Astrocyte (in vitro differentiated cells and primary cell): ENCODE results near the gene TPO. TPM values are rescaled to one million over a fixed set of nuclear protein-coding genes. Genes with fewer than 3 reads are reported as not detected.
"Not testable (repeated sequence)": the region's sequence is repeated elsewhere in the genome, so short reads cannot be mapped to it uniquely, and the experiment has no call there.

Experiments used
- DNase-seq: peaks from one replicate; pipeline ENCODE4 v3.0.0-alpha.2; 2010; ENCODE audit warnings: low read depth
- FAIRE-seq: peaks from 2 replicates; lab custom pipeline; 2011; peaks lifted over from hg19 to GRCh38; lab: Jason Lieb, UNC
- H2AFZ ChIP-seq: 2 replicates; pipeline ENCODE4 v1.6.0; 2012; ENCODE audit warnings: low read depth, low read length, inconsistent platforms
- H3K27ac ChIP-seq: 2 replicates; pipeline ENCODE4 v1.5.1; 2011; ENCODE audit warnings: low read depth, low read length, inconsistent platforms
- H3K27me3 ChIP-seq: 2 replicates; pipeline ENCODE4 v1.6.0; 2011; ENCODE audit warnings: low read length, inconsistent platforms; ENCODE audit not compliant: insufficient read depth
- H3K36me3 ChIP-seq: 2 replicates; pipeline ENCODE4 v1.5.1; 2011; ENCODE audit warnings: low read length, inconsistent platforms; ENCODE audit not compliant: insufficient read depth
- H3K4me1 ChIP-seq: 2 replicates; pipeline ENCODE4 v1.5.1; 2011; ENCODE audit warnings: low read length, inconsistent platforms; ENCODE audit not compliant: insufficient read depth
- H3K4me2 ChIP-seq: 2 replicates; pipeline ENCODE4 v1.6.0; 2012; ENCODE audit warnings: low read length, inconsistent platforms
- H3K4me3 ChIP-seq: 2 replicates; pipeline ENCODE4 v1.5.1; 2011; ENCODE audit warnings: low read depth, mild to moderate bottlenecking, low read length, inconsistent platforms; ENCODE audit not compliant: insufficient read depth
- H3K79me2 ChIP-seq: 2 replicates; pipeline ENCODE4 v1.6.0; 2012; ENCODE audit warnings: mild to moderate bottlenecking, low read length, inconsistent platforms; ENCODE audit not compliant: insufficient read depth
- H3K9ac ChIP-seq: 2 replicates; pipeline ENCODE4 v1.6.0; 2012; ENCODE audit warnings: mild to moderate bottlenecking, low read length, inconsistent platforms
- H3K9me3 ChIP-seq: 2 replicates; pipeline ENCODE4 v1.5.1; 2012; ENCODE audit warnings: low read depth, mild to moderate bottlenecking, low read length, inconsistent platforms; ENCODE audit not compliant: insufficient read depth
- H4K20me1 ChIP-seq: 2 replicates; pipeline ENCODE4 v1.6.0; 2012; ENCODE audit warnings: low read length, inconsistent platforms; ENCODE audit not compliant: insufficient read depth
- H3K27ac Mint-ChIP-seq: one replicate; pipeline ENCODE4 v1.8.0; 2021; ENCODE audit warnings: mild to moderate bottlenecking, mixed read lengths; ENCODE audit not compliant: unreplicated experiment
- H3K27me3 Mint-ChIP-seq: one replicate; pipeline ENCODE4 v1.8.0; 2021; ENCODE audit warnings: low read depth, mixed read lengths; ENCODE audit not compliant: unreplicated experiment
- H3K36me3 Mint-ChIP-seq: one replicate; pipeline ENCODE4 v1.8.0; 2021; ENCODE audit warnings: low read depth, mixed read lengths; ENCODE audit not compliant: unreplicated experiment
- H3K4me1 Mint-ChIP-seq: one replicate; pipeline ENCODE4 v1.8.0; 2021; ENCODE audit warnings: low read depth, mixed read lengths; ENCODE audit not compliant: unreplicated experiment
- H3K4me3 Mint-ChIP-seq: one replicate; pipeline ENCODE4 v1.8.0; 2021; ENCODE audit warnings: mild to moderate bottlenecking, moderate library complexity, mixed read lengths; ENCODE audit not compliant: unreplicated experiment
- H3K9me3 Mint-ChIP-seq: one replicate; pipeline ENCODE4 v1.8.0; 2021; ENCODE audit warnings: mild to moderate bottlenecking, mixed read lengths; ENCODE audit not compliant: unreplicated experiment
- EZH2 ChIP-seq: IDR thresholded peaks from 2 replicates; pipeline ENCODE4 v1.6.1; 2012; ENCODE audit warnings: mild to moderate bottlenecking, low read length, inconsistent platforms; ENCODE audit not compliant: insufficient read depth
- total RNA-seq: library from RNA; stranded (reverse); gene quantifications from 2 replicates; pipeline ENCODE4 v1.2.1, GENCODE V29; 2021
- TF ChIP-seq, protein P1 (sequence below): IDR thresholded peaks from 2 replicates; pipeline ENCODE4 v1.5.1; 2011; ENCODE audit warnings: low read depth, mild to moderate bottlenecking, inconsistent platforms, low read length, moderate library complexity; ENCODE audit not compliant: insufficient read depth

Gene TPO
- total RNA-seq, 1 donor from 2014 or later, result not detected

DNA sequence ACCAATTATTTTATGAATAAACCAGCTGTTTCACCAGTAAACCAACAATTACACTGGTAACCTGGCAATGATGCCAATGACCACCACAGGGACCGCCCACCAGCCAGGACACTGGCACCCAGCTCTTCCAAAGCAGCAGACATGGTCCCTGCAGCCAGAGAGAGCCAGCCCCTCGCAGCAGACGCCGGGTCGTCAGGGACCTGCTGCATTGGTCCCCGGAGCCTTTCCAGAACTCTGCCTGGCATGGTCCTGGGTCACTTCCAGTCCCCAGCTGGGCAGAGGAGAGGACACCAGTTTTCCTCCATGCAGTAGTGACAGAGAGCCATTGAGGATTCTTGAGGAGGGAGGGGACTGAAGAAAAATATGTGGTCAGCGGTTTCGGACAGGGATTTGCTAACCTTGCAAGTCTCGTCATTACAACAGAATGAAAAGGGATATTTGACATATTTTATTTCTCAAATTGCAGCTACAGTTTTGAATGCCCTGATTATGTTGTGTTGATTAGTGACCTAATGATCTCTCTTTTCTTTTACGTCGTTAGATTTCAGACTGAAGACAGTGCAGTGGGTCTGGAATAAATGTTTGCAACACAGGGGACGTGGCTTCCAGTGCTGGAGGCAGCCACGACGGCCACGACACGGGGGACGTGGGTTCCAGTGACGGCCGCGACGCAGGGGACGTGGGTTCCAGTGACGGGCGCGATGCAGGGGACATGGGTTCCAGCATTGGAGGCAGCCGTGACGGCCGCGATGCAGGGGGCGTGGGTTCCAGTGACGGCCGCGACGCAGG lies 154.5 kb downstream of the TPO start:
- H3K4me1 ChIP-seq, result peaks cover 11% of the 10 kb centered on the region
- Mint-ChIP-seq H3K4me3 (no peak overlapping the region), H3K4me1 (peaks cover 10% of the 10 kb centered on the region), H3K27me3 (peaks cover 5% of the 10 kb centered on the region), H3K36me3 (peaks cover 2% of the 10 kb centered on the region), H3K27ac (no peak overlapping the region), H3K9me3 (peaks cover 9% of the 10 kb centered on the region)
- H3K4me2 ChIP-seq, result no peak overlapping the region
- H3K9ac ChIP-seq, result no peak overlapping the region
- H3K27me3 ChIP-seq, result no peaks in the 10 kb centered on the region
- TF ChIP-seq EZH2, result no peak
- TF ChIP-seq, protein P1, sequence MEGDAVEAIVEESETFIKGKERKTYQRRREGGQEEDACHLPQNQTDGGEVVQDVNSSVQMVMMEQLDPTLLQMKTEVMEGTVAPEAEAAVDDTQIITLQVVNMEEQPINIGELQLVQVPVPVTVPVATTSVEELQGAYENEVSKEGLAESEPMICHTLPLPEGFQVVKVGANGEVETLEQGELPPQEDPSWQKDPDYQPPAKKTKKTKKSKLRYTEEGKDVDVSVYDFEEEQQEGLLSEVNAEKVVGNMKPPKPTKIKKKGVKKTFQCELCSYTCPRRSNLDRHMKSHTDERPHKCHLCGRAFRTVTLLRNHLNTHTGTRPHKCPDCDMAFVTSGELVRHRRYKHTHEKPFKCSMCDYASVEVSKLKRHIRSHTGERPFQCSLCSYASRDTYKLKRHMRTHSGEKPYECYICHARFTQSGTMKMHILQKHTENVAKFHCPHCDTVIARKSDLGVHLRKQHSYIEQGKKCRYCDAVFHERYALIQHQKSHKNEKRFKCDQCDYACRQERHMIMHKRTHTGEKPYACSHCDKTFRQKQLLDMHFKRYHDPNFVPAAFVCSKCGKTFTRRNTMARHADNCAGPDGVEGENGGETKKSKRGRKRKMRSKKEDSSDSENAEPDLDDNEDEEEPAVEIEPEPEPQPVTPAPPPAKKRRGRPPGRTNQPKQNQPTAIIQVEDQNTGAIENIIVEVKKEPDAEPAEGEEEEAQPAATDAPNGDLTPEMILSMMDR, result no peak
- no peaks in the 10 kb centered on the region for H3K9me3 ChIP-seq
- DNase-seq, result no peak
- no peak for FAIRE-seq
- H3K27ac ChIP-seq, result no peak overlapping the region
- no peaks in the 10 kb centered on the region for H4K20me1 ChIP-seq
- no peaks in the 10 kb centered on the region for H3K79me2 ChIP-seq
- H3K4me3 ChIP-seq, result no peak overlapping the region
- no peaks in the 10 kb centered on the region for H3K36me3 ChIP-seq
- no peak overlapping the region for H2AFZ ChIP-seq

DNA sequence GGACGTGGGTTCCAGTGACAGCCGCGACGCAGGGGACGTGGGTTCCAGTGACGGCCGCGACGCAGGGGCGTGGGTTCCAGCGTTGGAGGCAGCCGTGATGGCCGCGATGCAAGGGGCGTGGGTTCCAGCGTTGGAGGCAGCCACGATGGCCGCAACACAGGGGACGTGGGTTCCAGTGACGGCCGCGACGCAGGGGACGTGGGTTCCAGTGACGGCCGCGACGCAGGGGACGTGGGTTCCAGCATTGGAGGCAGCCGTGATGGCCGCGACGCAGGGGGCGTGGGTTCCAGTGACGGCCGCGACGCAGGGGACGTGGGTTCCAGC lies 155.0 kb downstream of the TPO start:
- DNase-seq, result not testable (repeated sequence)

DNA sequence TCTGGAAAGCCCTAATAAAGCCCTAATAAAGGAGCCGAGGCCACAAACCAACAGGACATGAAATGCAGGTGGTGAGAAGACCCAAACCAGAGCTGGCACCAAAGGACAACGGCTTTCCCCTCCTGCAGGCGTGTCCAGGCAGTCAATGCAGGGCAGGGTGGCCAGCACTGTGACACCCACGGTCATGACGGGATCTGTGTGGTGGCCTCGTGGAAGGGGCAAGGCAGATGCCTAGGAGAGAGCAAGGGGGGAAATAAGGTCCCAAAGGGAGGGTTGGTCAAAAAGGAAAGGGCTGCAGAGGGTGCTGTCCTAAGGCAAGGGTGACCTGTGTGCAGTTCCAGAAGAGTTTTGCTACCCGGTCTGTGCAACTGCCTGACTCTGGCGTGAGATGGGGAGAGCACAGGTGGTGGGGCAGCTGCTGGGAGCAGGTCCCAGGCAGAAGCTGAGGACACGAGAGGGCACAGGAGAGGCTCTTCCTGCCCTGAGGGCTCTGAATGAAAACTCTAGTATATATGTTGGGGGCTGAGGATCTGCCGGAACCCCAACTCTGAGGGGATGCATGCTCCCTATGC lies 156.7 kb downstream of the TPO start:
- Mint-ChIP-seq H3K27me3 (peaks cover 10% of the 10 kb centered on the region), H3K4me3 (no peak overlapping the region), H3K27ac (no peak overlapping the region), H3K9me3 (peaks cover 11% of the 10 kb centered on the region), H3K4me1 (peaks cover 13% of the 10 kb centered on the region), H3K36me3 (peaks cover 2% of the 10 kb centered on the region)
- Histone ChIP-seq H3K9ac (no peak overlapping the region), H3K27me3 (no peaks in the 10 kb centered on the region), H3K36me3 (no peaks in the 10 kb centered on the region), H3K4me1 (peaks cover 15% of the 10 kb centered on the region), H4K20me1 (no peaks in the 10 kb centered on the region), H3K4me2 (no peak overlapping the region), H3K9me3 (no peaks in the 10 kb centered on the region), H3K27ac (no peak overlapping the region), H2AFZ (no peak overlapping the region), H3K4me3 (no peak overlapping the region), H3K79me2 (no peaks in the 10 kb centered on the region)
- FAIRE-seq (no peak), DNase-seq (no peak)
- TF ChIP-seq, protein P1, result no peak
- no peak for TF ChIP-seq EZH2

More for the DNA sequence above, 155.0 kb downstream of the TPO start:
- not testable (repeated sequence) for H3K9me3 ChIP-seq, FAIRE-seq, H2AFZ ChIP-seq, H3K4me3 ChIP-seq, H3K36me3 Mint-ChIP-seq, H3K79me2 ChIP-seq, H3K9ac ChIP-seq, H3K4me2 ChIP-seq, H3K36me3 ChIP-seq, H3K27me3 ChIP-seq, H3K27ac Mint-ChIP-seq, H3K9me3 Mint-ChIP-seq, H3K4me3 Mint-ChIP-seq, H3K27ac ChIP-seq, H4K20me1 ChIP-seq, H3K27me3 Mint-ChIP-seq
- peaks cover 15% of the 10 kb centered on the region for H3K4me1 ChIP-seq
- peaks cover 13% of the 10 kb centered on the region for H3K4me1 Mint-ChIP-seq
